Ishikawa (cell line): ENCODE measurements around the gene TRAK1.

Experiments
- FOXM1 ChIP-seq: IDR thresholded peaks from 2 replicates; pipeline ENCODE4 v1.6.1; 2012; ENCODE audit warnings: low read depth, borderline replicate concordance
- NFIC ChIP-seq: IDR thresholded peaks from 2 replicates; pipeline ENCODE4 v1.6.1; 2012
- TAF1 ChIP-seq: IDR thresholded peaks from 2 replicates; pipeline ENCODE4 v1.6.1; 2012; ENCODE audit warnings: low read depth, mild to moderate bottlenecking
- YY1 ChIP-seq: IDR thresholded peaks from 2 replicates; pipeline ENCODE4 v1.6.1; 2012; ENCODE audit warnings: low read depth
- TF ChIP-seq, protein P1 (sequence below): IDR thresholded peaks from 2 replicates; pipeline ENCODE4 v1.6.1; 2012
- TF ChIP-seq, protein P2 (sequence below): IDR thresholded peaks from 2 replicates; pipeline ENCODE4 v1.6.1; 2012

DNA sequence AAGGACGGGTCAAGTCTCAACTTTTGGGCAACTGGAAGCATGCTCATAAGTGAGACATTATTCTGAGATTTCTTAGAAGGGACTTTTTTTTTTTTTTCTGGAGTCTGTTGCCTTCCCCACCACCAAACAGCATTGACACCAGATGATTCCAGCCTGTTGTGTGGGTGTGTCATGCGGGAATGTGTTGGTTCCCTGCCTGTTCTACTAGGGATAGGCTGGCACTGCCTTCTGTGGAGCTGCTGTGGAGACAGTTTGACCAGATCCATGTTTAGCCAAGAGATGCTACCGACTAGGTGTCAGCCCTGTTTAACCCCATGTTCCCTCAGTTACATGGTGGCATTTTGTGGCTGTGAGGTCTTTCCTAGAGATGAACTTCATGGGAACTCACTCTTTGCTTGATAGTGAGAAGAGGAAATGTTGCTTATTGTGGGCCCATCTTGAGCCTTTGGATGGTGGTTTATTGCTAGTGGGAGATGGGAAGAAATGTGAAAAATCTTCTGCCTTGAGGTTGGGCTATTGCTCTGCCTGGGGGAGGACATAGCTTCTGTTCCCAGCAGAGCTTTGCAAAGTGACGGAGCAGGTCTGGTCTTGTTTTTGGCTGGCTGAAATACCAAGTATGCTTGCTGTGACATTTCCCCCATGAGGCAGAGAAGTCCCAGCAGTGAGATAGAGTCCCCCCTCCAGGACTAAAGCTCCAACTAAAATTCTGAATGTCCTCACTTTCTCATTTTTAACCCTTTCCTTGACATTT is 31.3 kb downstream of the TRAK1 start:
- TF ChIP-seq YY1 (no peak), NFIC (no peak), FOXM1 (no peak), TAF1 (no peak)
- TF ChIP-seq, protein P1, sequence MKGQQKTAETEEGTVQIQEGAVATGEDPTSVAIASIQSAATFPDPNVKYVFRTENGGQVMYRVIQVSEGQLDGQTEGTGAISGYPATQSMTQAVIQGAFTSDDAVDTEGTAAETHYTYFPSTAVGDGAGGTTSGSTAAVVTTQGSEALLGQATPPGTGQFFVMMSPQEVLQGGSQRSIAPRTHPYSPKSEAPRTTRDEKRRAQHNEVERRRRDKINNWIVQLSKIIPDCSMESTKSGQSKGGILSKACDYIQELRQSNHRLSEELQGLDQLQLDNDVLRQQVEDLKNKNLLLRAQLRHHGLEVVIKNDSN, result no peak
- TF ChIP-seq, protein P2, sequence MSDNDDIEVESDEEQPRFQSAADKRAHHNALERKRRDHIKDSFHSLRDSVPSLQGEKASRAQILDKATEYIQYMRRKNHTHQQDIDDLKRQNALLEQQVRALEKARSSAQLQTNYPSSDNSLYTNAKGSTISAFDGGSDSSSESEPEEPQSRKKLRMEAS, result no peak
